Trophoblast cell (in vitro differentiated cells and primary cell): ENCODE data around the gene PDIK1L.
A peak's percentile ranks its signal among the peaks of the same experiment; 100 is the strongest.
"Not testable (repeated sequence)": the region's sequence is repeated elsewhere in the genome, so short reads cannot be mapped to it uniquely, and the experiment has no call there.

Experiments used
- DNase-seq, 2 donors: peaks; one replicate each; pipeline ENCODE4 v3.0.0-alpha.2; 2016
- H2AFZ ChIP-seq: 2 replicates; pipeline ENCODE4 v1.6.1; 2013; ENCODE audit warnings: low read length, moderate library complexity, mild to moderate bottlenecking; ENCODE audit not compliant: insufficient read depth, poor library complexity
- H2AK5ac ChIP-seq: 2 replicates; pipeline ENCODE4 v1.6.1; 2013; ENCODE audit warnings: mild to moderate bottlenecking, low read length
- H2BK120ac ChIP-seq: 2 replicates; pipeline ENCODE4 v1.6.1; 2013; ENCODE audit warnings: low read length, mild to moderate bottlenecking, moderate library complexity; ENCODE audit not compliant: insufficient read depth, poor library complexity
- H2BK12ac ChIP-seq: 2 replicates; pipeline ENCODE4 v1.6.1; 2013; ENCODE audit warnings: mild to moderate bottlenecking, low read length, moderate library complexity
- H2BK5ac ChIP-seq: 2 replicates; pipeline ENCODE4 v1.6.1; 2013; ENCODE audit warnings: low read length, low read depth, moderate library complexity, mild to moderate bottlenecking; ENCODE audit not compliant: poor library complexity
- H3K14ac ChIP-seq: 2 replicates; pipeline ENCODE4 v1.6.1; 2013; ENCODE audit warnings: mild to moderate bottlenecking, low read length
- H3K18ac ChIP-seq: 2 replicates; pipeline ENCODE4 v1.6.1; 2013; ENCODE audit warnings: mild to moderate bottlenecking, low read length
- H3K23ac ChIP-seq: 2 replicates; pipeline ENCODE4 v1.6.1; 2013; ENCODE audit warnings: low read length
- H3K27ac ChIP-seq: 2 replicates; pipeline ENCODE4 v1.5.1; 2013; ENCODE audit warnings: low read depth, mild to moderate bottlenecking, inconsistent platforms, low read length, moderate library complexity
- H3K27me3 ChIP-seq: 2 replicates; pipeline ENCODE4 v1.6.1; 2013; ENCODE audit warnings: inconsistent platforms, mild to moderate bottlenecking, low read length, moderate library complexity; ENCODE audit not compliant: insufficient read depth
- H3K36me3 ChIP-seq, 2 experiments: 1 replicate in 1 of 2; 2 replicates in 1 of 2; pipeline ENCODE4 v1.6.1; 2013; ENCODE audit warnings: low read length in 2 of 2, mild to moderate bottlenecking in 2 of 2, moderate library complexity in 1 of 2; ENCODE audit not compliant: insufficient read depth in 2 of 2, control insufficient read depth in 1 of 2
- H3K4ac ChIP-seq: 2 replicates; pipeline ENCODE4 v1.6.1; 2013; ENCODE audit warnings: low read depth, mild to moderate bottlenecking, low read length, moderate library complexity
- H3K4me1 ChIP-seq, 2 experiments: 1 replicate in 1 of 2; 2 replicates in 1 of 2; pipeline ENCODE4 v1.6.1; 2013; ENCODE audit warnings: low read length in 2 of 2, mild to moderate bottlenecking in 2 of 2, moderate library complexity in 1 of 2; ENCODE audit not compliant: insufficient read depth in 2 of 2, control insufficient read depth in 1 of 2
- H3K4me2 ChIP-seq: 2 replicates; pipeline ENCODE4 v1.6.1; 2013; ENCODE audit warnings: inconsistent platforms, mild to moderate bottlenecking, low read length, moderate library complexity
- H3K4me3 ChIP-seq: 2 replicates; pipeline ENCODE4 v1.5.1; 2013; ENCODE audit warnings: mild to moderate bottlenecking, low read depth, low read length, inconsistent platforms
- H3K79me1 ChIP-seq: one replicate; pipeline ENCODE4 v1.6.1; 2013; ENCODE audit warnings: low read length
- H3K79me2 ChIP-seq: 2 replicates; pipeline ENCODE4 v1.6.1; 2013; ENCODE audit warnings: low read length, mild to moderate bottlenecking; ENCODE audit not compliant: control insufficient read depth, insufficient read depth, poor library complexity
- H3K9ac ChIP-seq: 2 replicates; pipeline ENCODE4 v1.6.1; 2013; ENCODE audit warnings: mild to moderate bottlenecking, low read length
- H3K9me3 ChIP-seq: 2 replicates; pipeline ENCODE4 v1.6.1; 2013; ENCODE audit warnings: low read depth, mild to moderate bottlenecking, control low read depth, inconsistent platforms, low read length; ENCODE audit not compliant: insufficient read depth
- H4K12ac ChIP-seq: 2 replicates; pipeline ENCODE4 v1.6.1; 2013; ENCODE audit warnings: low read depth, mild to moderate bottlenecking, low read length, moderate library complexity
- H4K8ac ChIP-seq: 2 replicates; pipeline ENCODE4 v1.6.1; 2013; ENCODE audit warnings: low read depth, mild to moderate bottlenecking, low read length, moderate library complexity
- H4K91ac ChIP-seq: one replicate; pipeline ENCODE4 v1.6.1; 2013; ENCODE audit warnings: low read depth, mild to moderate bottlenecking, low read length, moderate library complexity
- WGBS: extraction: QIAGEN DNeasy Blood & Tissue Kit; methylation state at CpG from one replicate; pipeline ENCODE4 v1.1.7; 2013; ENCODE audit warnings: missing lambda C conversion rate; ENCODE audit not compliant: insufficient read length, insufficient coverage; ENCODE audit errors: extremely low coverage; 5-methylcytosine and 5-hydroxymethylcytosine counted together

PDIK1L gene

GRCh38 chr1:26099780-26100179, 11.8 kb upstream of the PDIK1L start:
- peaks cover 7 to 9% of the 10 kb centered on the region in 2 experiments for H3K4me1 ChIP-seq
- H3K27me3 ChIP-seq, result no peaks in the 10 kb centered on the region
- no peak overlapping the region for H2BK12ac ChIP-seq
- H3K9me3 ChIP-seq, result no peaks in the 10 kb centered on the region
- H3K79me2 ChIP-seq, result no peaks in the 10 kb centered on the region
- no CpG with 5 or more reads among the region's 3 CpGs for WGBS
- H3K23ac ChIP-seq, result no peak overlapping the region
- no peak overlapping the region for H2AK5ac ChIP-seq
- peaks cover 2% of the 10 kb centered on the region for H3K79me1 ChIP-seq
- H3K4ac ChIP-seq, result no peak overlapping the region
- H2BK120ac ChIP-seq, result no peak overlapping the region
- H2AFZ ChIP-seq, result no peak overlapping the region
- H3K14ac ChIP-seq, result no peak overlapping the region
- no peak overlapping the region for H2BK5ac ChIP-seq
- H3K4me2 ChIP-seq, result no peak overlapping the region
- DNase-seq, result no peak
- no peak overlapping the region for H3K4me3 ChIP-seq
- no peaks in the 10 kb centered on the region for H3K36me3 ChIP-seq
- H4K91ac ChIP-seq, result no peak overlapping the region
- H4K12ac ChIP-seq, result no peak overlapping the region
- no peak overlapping the region for H3K9ac ChIP-seq
- H3K27ac ChIP-seq, result no peak overlapping the region
- no peak overlapping the region for H4K8ac ChIP-seq
- no peak overlapping the region for H3K18ac ChIP-seq

GRCh38 chr1:26100204-26100603, 11.4 kb upstream of the PDIK1L start:
- WGBS, result no CpG with 5 or more reads among the region's 10 CpGs
- not testable (repeated sequence) for H3K36me3 ChIP-seq

GRCh38 chr1:26102119-26102518, 9.5 kb upstream of the PDIK1L start:
- H3K36me3 ChIP-seq, result no peaks in the 10 kb centered on the region
- no peak overlapping the region for H2BK5ac ChIP-seq
- H3K23ac ChIP-seq, result no peak overlapping the region
- peak in 1 of 2 donors; percentile 51 for DNase-seq
- no peaks in the 10 kb centered on the region for H3K79me1 ChIP-seq
- peaks cover 3 to 5% of the 10 kb centered on the region in 2 experiments for H3K4me1 ChIP-seq
- H3K9ac ChIP-seq, result no peak overlapping the region
- H2AK5ac ChIP-seq, result no peak overlapping the region
- H3K27ac ChIP-seq, result no peak overlapping the region
- no peak overlapping the region for H4K12ac ChIP-seq
- H3K4me3 ChIP-seq, result no peak overlapping the region
- no peaks in the 10 kb centered on the region for H3K79me2 ChIP-seq
- no peak overlapping the region for H2BK120ac ChIP-seq
- no peak overlapping the region for H3K14ac ChIP-seq
- H4K8ac ChIP-seq, result no peak overlapping the region
- H3K4me2 ChIP-seq, result no peak overlapping the region
- H2BK12ac ChIP-seq, result no peak overlapping the region
- H3K4ac ChIP-seq, result no peak overlapping the region
- H3K18ac ChIP-seq, result no peak overlapping the region
- H4K91ac ChIP-seq, result no peak overlapping the region
- H3K9me3 ChIP-seq, result no peaks in the 10 kb centered on the region
- H3K27me3 ChIP-seq, result no peaks in the 10 kb centered on the region
- WGBS, result no CpG with 5 or more reads among the region's 3 CpGs
- H2AFZ ChIP-seq, result no peak overlapping the region

More at GRCh38 chr1:26100204-26100603, 11.4 kb upstream of the PDIK1L start:
- H2BK120ac ChIP-seq, H4K91ac ChIP-seq, H3K27ac ChIP-seq, H3K79me1 ChIP-seq, H3K4me2 ChIP-seq, H3K9ac ChIP-seq, H2BK12ac ChIP-seq, H3K9me3 ChIP-seq, H3K4me3 ChIP-seq, H3K4me1 ChIP-seq, H2AK5ac ChIP-seq, H3K4ac ChIP-seq, H4K12ac ChIP-seq, H4K8ac ChIP-seq, H3K23ac ChIP-seq, H2BK5ac ChIP-seq, H3K18ac ChIP-seq, H3K79me2 ChIP-seq, H3K14ac ChIP-seq, H3K27me3 ChIP-seq, H2AFZ ChIP-seq: not testable (repeated sequence)
- DNase-seq, result peak; percentile 52 to 63

- Histone ChIP-seq H2AFZ (no peak overlapping the region), H3K79me2 (no peaks in the 10 kb centered on the region), H3K27ac (no peak overlapping the region), H3K23ac (no peak overlapping the region), H4K12ac (no peak overlapping the region), H3K79me1 (no peaks in the 10 kb centered on the region), H3K9ac (no peak overlapping the region), H3K36me3 (no peaks in the 10 kb centered on the region), H2AK5ac (no peak overlapping the region), H3K4me1 (peaks cover 3 to 5% of the 10 kb centered on the region in 2 experiments), H2BK5ac (no peak overlapping the region), H3K4me2 (no peak overlapping the region), H3K27me3 (no peaks in the 10 kb centered on the region), H3K9me3 (no peaks in the 10 kb centered on the region), H3K18ac (no peak overlapping the region), H3K14ac (no peak overlapping the region), H3K4me3 (no peak overlapping the region), H4K91ac (no peak overlapping the region), H3K4ac (no peak overlapping the region), H4K8ac (no peak overlapping the region), H2BK120ac (no peak overlapping the region), H2BK12ac (no peak overlapping the region)
- DNase-seq, result no peak
- whole genome bisulfite sequencing, result no CpG with 5 or more reads among the region's 2 CpGs
Observed at GRCh38 chr1:26102526-26102925, 9.1 kb upstream of the PDIK1L start.
